Natural killer cell treated with Interleukin-12 subunit alpha and Interleukin-12 subunit beta and Interleukin-15 and Interleukin-18, amount 100 ng/mL, for 72 hours (primary cell): ENCODE results near the gene DNAH2. TPM values are rescaled to one million over a fixed set of nuclear protein-coding genes. Genes with fewer than 3 reads are reported as not detected.

Experiments
- ATAC-seq, 2 donors: fragments of 150-1000 bp; cut with Tn5 transposase in 1 of 2; sonication (Bioruptor Pico), chemical (Tn5 transposase) in 1 of 2; 2 replicates each; pipeline ENCODE4 v1.10.0; 2021
- DNase-seq: peaks from one replicate; pipeline ENCODE4 v3.0.0; 2022; ENCODE audit warnings: low spot score
- H3K27ac Mint-ChIP-seq, 2 donors: 1 replicate in 1 of 2; 2 replicates in 1 of 2; pipeline ENCODE4 v1.8.0; 2022; ENCODE audit warnings: mixed read lengths in 2 of 2, mild to moderate bottlenecking in 1 of 2, moderate library complexity in 1 of 2
- H3K27me3 Mint-ChIP-seq, 2 donors: 1 replicate in 1 of 2; 2 replicates in 1 of 2; pipeline ENCODE4 v1.8.0; 2022; ENCODE audit warnings: mixed read lengths in 2 of 2
- H3K36me3 Mint-ChIP-seq: one replicate; pipeline ENCODE4 v1.8.0; 2022; ENCODE audit warnings: mixed read lengths
- H3K4me1 Mint-ChIP-seq, 2 donors: 1 replicate in 1 of 2; 2 replicates in 1 of 2; pipeline ENCODE4 v1.8.0; 2022; ENCODE audit warnings: low read depth in 2 of 2, mixed read lengths in 2 of 2, mild to moderate bottlenecking in 1 of 2
- H3K4me3 Mint-ChIP-seq: one replicate; pipeline ENCODE4 v1.8.0; 2022; ENCODE audit warnings: mixed read lengths
- H3K9me3 Mint-ChIP-seq: 2 replicates; pipeline ENCODE4 v1.8.0; 2022; ENCODE audit warnings: mixed read lengths
- total RNA-seq, 2 donors: library from RNA; stranded (reverse); gene quantifications; one replicate each; pipeline ENCODE4 v1.2.3, GENCODE V29; 2022

Gene DNAH2
- total RNA-seq, 2 donors from 2014 or later = 0.10 TPM; not detected in 1

DNA sequence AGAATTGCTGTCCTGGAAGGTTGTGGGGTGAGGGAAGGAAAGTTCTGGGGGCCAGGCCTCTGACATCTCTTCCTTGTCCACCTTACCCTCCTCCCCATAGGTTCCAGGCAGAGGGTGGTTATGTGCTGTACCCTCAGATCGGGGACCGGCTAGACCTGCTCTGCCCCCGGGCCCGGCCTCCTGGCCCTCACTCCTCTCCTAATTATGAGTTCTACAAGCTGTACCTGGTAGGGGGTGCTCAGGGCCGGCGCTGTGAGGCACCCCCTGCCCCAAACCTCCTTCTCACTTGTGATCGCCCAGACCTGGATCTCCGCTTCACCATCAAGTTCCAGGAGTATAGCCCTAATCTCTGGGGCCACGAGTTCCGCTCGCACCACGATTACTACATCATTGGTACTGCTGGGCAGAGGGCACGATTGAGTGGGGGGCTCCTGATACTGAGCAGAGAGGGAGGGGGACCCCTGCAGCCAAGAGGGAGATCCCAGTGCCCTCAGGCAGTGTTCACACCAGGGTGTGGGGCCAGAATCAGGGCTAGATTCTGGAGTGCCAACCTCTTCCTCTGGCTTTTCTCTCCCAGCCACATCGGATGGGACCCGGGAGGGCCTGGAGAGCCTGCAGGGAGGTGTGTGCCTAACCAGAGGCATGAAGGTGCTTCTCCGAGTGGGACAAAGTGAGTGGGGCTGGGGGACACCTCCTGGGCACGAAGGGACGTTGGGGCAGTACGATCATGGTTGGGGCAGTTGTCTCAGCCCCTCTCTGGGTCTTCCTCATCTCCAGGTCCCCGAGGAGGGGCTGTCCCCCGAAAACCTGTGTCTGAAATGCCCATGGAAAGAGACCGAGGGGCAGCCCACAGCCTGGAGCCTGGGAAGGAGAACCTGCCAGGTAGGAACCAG lies 9.4 kb upstream of the DNAH2 start:
- Mint-ChIP-seq H3K9me3 (no peaks in the 10 kb centered on the region), H3K36me3 (no peaks in the 10 kb centered on the region), H3K27me3 (peaks cover 55 to 56% of the 10 kb centered on the region in 2 donors), H3K4me3 (no peak overlapping the region), H3K27ac (no peak overlapping the region), H3K4me1 (peaks cover 15 to 30% of the 10 kb centered on the region in 2 donors)
- DNase-seq (no peak), ATAC-seq (no peak)

DNA sequence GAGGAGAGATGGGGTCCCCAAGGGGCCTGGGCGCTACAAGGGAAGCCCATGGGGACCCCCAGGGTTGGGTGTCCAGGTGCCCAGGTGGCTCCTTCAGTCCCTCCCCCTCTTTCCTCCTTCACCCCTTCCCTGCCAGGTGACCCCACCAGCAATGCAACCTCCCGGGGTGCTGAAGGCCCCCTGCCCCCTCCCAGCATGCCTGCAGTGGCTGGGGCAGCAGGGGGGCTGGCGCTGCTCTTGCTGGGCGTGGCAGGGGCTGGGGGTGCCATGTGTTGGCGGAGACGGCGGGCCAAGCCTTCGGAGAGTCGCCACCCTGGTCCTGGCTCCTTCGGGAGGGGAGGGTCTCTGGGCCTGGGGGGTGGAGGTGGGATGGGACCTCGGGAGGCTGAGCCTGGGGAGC lies 8.5 kb upstream of the DNAH2 start:
- no peak overlapping the region for H3K4me3 Mint-ChIP-seq
- peaks cover 55 to 56% of the 10 kb centered on the region in 2 donors for H3K27me3 Mint-ChIP-seq
- ATAC-seq (no peak), DNase-seq (no peak)
- H3K36me3 Mint-ChIP-seq = no peaks in the 10 kb centered on the region
- H3K9me3 Mint-ChIP-seq = no peaks in the 10 kb centered on the region
- H3K4me1 Mint-ChIP-seq = peaks cover 21 to 27% of the 10 kb centered on the region in 2 donors
- H3K27ac Mint-ChIP-seq = no peak overlapping the region

DNA sequence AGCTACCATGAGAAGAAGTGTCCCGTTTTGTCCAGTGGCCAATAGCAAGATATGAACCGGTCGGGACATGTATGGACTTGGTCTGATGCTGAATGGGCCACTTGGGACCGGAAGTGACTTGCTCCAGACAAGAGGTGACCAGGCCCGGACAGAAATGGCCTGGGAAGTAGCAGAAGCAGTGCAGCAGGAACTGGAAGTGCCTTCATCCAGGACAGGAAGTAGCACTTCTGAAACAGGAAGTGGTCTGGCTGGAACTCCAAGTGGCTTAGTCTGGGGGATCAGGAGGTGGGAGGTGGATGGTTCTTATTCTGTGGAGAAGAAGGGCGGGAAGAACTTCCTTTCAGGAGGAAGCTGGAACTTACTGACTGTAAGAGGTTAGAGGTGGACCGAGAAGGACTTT lies 7.2 kb upstream of the DNAH2 start:
- Mint-ChIP-seq H3K4me1 (peaks cover 20 to 22% of the 10 kb centered on the region in 2 donors), H3K9me3 (no peaks in the 10 kb centered on the region), H3K27me3 (peaks cover 51 to 54% of the 10 kb centered on the region in 2 donors), H3K36me3 (no peaks in the 10 kb centered on the region), H3K27ac (peak overlapping the region in 1 of 2 donors; percentile 47), H3K4me3 (no peak overlapping the region)
- ATAC-seq = no peak
- DNase-seq = no peak

DNA sequence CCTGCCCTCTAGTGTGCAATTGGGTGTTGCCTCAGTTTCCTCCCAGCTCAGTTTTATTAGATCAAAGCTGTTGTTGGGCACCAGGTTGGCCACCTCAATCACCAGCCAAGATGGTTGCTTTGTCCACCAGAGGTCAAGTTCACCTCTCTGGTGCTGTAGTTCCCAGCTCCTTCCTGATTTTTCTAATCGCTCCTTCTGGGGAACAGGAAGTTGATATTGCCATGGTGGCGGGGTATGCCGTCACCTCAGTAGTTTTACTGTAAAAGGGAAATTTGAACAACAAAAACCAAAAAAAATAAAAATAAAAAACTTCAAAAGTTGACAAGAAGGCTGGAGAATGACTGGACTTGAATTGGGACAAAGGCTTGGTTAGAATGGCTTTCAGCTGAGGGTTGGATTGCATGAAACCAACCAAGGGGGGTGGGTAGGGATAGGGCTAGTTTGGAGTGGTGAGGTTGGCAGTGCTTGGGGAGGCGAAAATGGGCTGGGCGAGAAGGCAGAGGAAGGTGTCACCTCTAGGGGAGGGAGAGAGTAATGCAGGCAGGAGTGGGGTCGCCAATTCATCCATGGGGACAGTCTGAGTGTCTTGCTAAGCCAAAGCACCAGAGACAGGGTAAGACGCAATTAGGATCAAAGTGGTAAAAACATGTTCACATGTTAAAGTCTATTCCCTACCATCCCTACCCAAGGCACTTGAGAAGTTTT lies 6.3 kb upstream of the DNAH2 start:
- no peak for ATAC-seq
- Mint-ChIP-seq H3K36me3 (no peaks in the 10 kb centered on the region), H3K4me1 (peaks cover 20 to 22% of the 10 kb centered on the region in 2 donors), H3K27me3 (peaks cover 53 to 55% of the 10 kb centered on the region in 2 donors), H3K4me3 (no peak overlapping the region), H3K27ac (no peak overlapping the region), H3K9me3 (no peaks in the 10 kb centered on the region)
- DNase-seq = no peak

GRCh38 chr17:7712111-7712771 lies 5.3 kb upstream of the DNAH2 start:
- H3K4me3 Mint-ChIP-seq = no peak overlapping the region
- H3K9me3 Mint-ChIP-seq = no peaks in the 10 kb centered on the region
- peak in 1 of 2 donors; percentile 3 for ATAC-seq
- H3K27me3 Mint-ChIP-seq = peaks cover 51 to 52% of the 10 kb centered on the region in 2 donors
- DNase-seq = no peak
- H3K27ac Mint-ChIP-seq = no peak overlapping the region
- H3K4me1 Mint-ChIP-seq = peaks cover 22 to 28% of the 10 kb centered on the region in 2 donors
- H3K36me3 Mint-ChIP-seq = no peaks in the 10 kb centered on the region

DNA sequence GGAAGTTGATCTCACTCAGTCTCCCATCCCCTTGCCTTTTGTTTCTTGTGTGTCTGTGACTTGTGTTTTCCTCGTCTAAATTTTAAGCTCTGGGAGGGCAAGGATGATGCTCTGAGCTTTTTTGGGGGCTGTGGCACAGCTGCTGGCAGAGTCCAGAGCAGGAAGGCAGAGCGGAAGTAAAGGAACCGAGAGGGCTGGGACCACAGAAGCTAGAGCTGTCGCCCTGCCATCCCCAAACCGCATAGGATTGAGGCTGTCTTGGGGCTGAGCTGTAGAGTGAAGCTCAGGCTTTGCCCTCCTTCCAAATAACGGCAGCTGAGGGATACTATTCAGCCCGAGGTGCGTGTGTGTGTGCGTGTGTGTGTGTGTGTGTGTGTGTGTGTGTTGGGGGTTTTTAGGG lies 3.8 kb upstream of the DNAH2 start:
- DNase-seq (no peak), ATAC-seq (no peak)
- Mint-ChIP-seq H3K27me3 (peaks cover 57 to 66% of the 10 kb centered on the region in 2 donors), H3K4me1 (peaks cover 30 to 36% of the 10 kb centered on the region in 2 donors), H3K36me3 (no peaks in the 10 kb centered on the region), H3K4me3 (no peak overlapping the region), H3K9me3 (no peaks in the 10 kb centered on the region), H3K27ac (no peak overlapping the region)

DNA sequence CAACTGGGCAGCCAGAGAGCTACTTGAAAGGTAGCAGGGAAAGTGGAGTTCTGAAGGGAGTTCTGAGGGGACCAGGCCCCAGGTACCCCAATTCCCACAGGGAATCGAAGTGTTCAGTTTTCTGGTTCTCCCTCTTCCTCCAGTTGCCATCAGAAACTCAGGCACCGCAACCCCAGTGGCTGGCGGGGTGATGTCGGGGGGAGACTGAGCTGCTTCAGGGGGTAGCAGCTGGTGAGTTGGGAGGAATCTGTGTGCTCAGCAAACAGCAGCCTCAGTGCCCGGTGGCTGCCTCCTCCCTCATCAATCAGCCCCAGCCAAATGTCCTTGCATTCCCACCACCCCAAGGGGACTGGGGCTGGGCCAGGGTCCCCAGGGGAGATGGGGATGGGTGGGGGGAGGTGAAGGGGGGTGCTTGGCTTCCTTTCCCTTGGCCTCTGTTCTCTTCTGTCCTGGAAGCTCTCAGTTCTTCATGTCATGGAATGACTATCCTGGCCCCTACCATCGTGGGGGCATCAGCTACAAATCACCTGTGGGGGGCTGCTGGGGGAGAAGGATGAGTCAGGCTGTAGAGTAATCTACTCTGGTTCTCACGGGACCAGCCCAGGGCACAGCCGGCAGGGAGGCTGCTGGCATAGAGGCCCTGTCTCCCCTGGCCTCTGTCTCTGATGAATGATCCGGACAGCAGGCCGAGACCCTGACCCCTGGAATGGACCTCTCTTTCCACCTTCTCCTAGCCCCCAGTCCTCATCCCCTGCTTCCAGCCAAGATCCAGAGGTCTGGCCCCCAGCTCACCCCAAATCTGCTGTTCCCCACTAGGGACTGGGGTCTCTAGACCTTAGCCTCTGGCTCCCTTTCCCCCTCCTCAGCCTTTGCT lies 2.6 kb upstream of the DNAH2 start:
- Mint-ChIP-seq H3K4me3 (no peak overlapping the region), H3K36me3 (no peaks in the 10 kb centered on the region), H3K27me3 (peaks cover 58 to 73% of the 10 kb centered on the region in 2 donors), H3K9me3 (no peaks in the 10 kb centered on the region), H3K4me1 (peaks cover 29 to 33% of the 10 kb centered on the region in 2 donors), H3K27ac (no peak overlapping the region)
- no peak for ATAC-seq
- no peak for DNase-seq

DNA sequence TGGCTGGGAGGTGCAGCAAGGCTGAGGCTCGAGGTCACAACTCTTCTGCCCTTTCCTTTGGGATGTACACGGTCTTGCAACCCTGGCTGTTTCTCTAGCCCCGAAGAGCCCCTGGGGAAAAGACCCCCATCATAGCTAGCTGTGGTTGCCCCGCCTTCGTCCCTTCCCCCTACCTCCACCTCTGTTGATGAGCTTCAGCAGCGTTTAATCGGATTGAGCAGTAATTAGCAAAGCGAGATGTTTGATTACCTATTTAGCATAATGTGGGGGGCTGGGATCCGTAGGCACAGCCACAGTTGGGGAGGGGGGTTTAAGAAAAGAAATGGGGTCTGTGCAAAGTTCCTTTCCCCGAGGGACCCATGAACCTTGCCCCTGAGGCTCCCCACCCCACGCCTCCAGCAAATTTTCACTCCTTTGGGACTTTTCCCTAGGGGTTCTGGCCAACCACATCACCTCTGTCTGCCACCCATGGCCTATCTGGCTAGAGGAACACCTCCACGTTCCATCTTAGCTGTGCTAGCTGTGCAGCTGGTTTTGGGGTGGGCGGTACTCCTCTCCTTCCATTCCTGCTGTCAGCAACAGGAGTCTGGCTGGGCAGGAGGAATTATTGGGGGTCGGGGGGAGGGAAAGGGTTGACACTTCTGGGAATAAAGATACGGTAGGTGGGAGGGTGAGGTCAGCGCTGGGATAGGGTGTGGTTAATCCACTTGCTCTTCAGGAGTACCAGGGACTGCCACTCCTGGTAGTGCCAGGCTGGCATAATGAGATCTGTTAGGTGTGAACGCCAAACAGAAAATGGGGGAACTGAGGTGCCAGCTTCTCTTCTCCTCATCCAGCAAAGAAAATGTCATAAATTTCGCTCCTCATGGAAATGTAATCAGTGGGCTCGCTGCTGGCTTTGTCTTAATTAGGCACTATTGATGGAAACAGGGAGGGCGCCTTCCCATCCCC lies 1.3 kb upstream of the DNAH2 start:
- H3K36me3 Mint-ChIP-seq = no peaks in the 10 kb centered on the region
- no peaks in the 10 kb centered on the region for H3K9me3 Mint-ChIP-seq
- peak overlapping the region; percentile 60 for H3K4me3 Mint-ChIP-seq
- no peak overlapping the region for H3K27ac Mint-ChIP-seq
- peaks cover 19 to 23% of the 10 kb centered on the region in 2 donors for H3K4me1 Mint-ChIP-seq
- no peak for DNase-seq
- H3K27me3 Mint-ChIP-seq = peaks cover 58 to 79% of the 10 kb centered on the region in 2 donors
- no peak for ATAC-seq

DNA sequence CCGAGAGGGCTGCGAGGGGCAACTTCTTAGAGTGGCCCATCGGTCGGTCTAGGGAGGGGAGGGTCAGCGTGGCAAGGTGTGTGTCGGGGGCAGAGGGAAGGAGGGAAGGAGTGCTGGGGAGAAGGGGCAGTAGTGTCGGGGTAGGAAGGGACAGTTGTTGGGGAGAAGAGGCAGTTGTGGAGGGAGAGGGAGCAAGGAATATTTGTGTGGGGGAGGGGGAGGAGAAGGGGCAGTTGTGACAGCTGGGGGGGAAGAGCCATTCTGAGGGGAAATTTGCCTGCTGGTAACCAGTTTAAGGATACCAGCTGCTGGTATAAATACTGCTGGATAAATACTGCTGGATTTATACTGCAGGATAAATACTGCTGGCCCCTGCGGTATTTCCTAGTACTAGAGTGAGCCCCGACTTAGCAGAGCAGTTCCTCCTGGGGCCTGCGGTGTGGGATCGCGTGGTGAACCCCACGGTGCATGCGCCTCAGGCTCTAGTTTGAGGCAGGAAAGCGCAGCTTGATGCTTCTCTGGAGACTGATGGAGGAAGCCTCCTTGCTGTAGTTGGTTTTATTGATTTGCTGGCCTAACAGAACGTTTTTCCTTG lies 309 bp downstream of the DNAH2 start:
- Mint-ChIP-seq H3K27me3 (peaks cover 56 to 77% of the 10 kb centered on the region in 2 donors), H3K27ac (no peak overlapping the region)

DNA sequence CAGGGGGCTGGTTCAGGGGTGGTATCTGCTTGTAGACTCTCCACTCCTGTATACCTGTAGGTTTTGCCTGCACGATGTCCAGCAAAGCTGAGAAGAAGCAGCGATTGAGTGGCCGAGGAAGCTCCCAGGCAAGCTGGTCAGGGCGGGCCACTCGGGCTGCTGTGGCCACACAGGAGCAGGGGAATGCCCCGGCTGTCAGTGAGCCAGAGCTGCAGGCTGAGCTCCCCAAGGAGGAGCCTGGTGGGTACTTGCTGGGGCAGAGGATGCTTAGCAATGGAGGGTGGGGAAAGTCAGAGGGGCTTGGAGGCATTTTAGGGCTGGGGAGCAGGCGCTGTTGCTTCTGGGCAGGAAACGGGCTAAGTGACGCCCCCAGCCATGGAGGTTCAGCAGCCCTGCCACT lies 2.1 kb downstream of the DNAH2 start:
- Mint-ChIP-seq H3K4me3 (no peak overlapping the region), H3K27ac (no peak overlapping the region), H3K4me1 (peaks cover 8 to 16% of the 10 kb centered on the region in 2 donors), H3K36me3 (no peaks in the 10 kb centered on the region), H3K9me3 (no peaks in the 10 kb centered on the region), H3K27me3 (peaks cover 52 to 76% of the 10 kb centered on the region in 2 donors)
- DNase-seq = no peak
- no peak for ATAC-seq

More for the DNA sequence above, 309 bp downstream of the DNAH2 start:
- DNase-seq (no peak), ATAC-seq (peak in 1 of 2 donors; percentile 49)
- Mint-ChIP-seq H3K4me1 (peaks cover 15 to 20% of the 10 kb centered on the region in 2 donors), H3K36me3 (no peaks in the 10 kb centered on the region), H3K4me3 (peak overlapping the region; percentile 60), H3K9me3 (no peaks in the 10 kb centered on the region)

GRCh38 chr17:7720125-7720524 lies 2.6 kb downstream of the DNAH2 start:
- DNase-seq (no peak), ATAC-seq (no peak)
- H3K4me3 Mint-ChIP-seq = no peak overlapping the region
- H3K27me3 Mint-ChIP-seq = peaks cover 50 to 76% of the 10 kb centered on the region in 2 donors
- H3K36me3 Mint-ChIP-seq = no peaks in the 10 kb centered on the region
- no peaks in the 10 kb centered on the region for H3K9me3 Mint-ChIP-seq
- H3K4me1 Mint-ChIP-seq = peaks cover 8 to 16% of the 10 kb centered on the region in 2 donors
- no peak overlapping the region for H3K27ac Mint-ChIP-seq

GRCh38 chr17:7721612-7722011 lies 4.1 kb downstream of the DNAH2 start:
- ATAC-seq (no peak), DNase-seq (no peak)
- Mint-ChIP-seq H3K9me3 (no peaks in the 10 kb centered on the region), H3K27ac (no peak overlapping the region), H3K4me1 (peaks cover 8 to 12% of the 10 kb centered on the region in 2 donors), H3K4me3 (no peak overlapping the region), H3K36me3 (no peaks in the 10 kb centered on the region), H3K27me3 (peaks cover 39 to 65% of the 10 kb centered on the region in 2 donors)
